Embryonic facial prominence (tissue), 1 donor: ENCODE data around the gene SIX5.
A peak's percentile ranks its signal among the peaks of the same experiment; 100 is the strongest.
"Not testable (repeated sequence)": the region's sequence is repeated elsewhere in the genome, so short reads cannot be mapped to it uniquely, and the experiment has no call there.

Source experiments
- DNase-seq: peaks from one replicate; pipeline ENCODE4 v3.0.0-alpha.2; 2016; ENCODE audit errors: extremely low spot score

Gene SIX5

DNA sequence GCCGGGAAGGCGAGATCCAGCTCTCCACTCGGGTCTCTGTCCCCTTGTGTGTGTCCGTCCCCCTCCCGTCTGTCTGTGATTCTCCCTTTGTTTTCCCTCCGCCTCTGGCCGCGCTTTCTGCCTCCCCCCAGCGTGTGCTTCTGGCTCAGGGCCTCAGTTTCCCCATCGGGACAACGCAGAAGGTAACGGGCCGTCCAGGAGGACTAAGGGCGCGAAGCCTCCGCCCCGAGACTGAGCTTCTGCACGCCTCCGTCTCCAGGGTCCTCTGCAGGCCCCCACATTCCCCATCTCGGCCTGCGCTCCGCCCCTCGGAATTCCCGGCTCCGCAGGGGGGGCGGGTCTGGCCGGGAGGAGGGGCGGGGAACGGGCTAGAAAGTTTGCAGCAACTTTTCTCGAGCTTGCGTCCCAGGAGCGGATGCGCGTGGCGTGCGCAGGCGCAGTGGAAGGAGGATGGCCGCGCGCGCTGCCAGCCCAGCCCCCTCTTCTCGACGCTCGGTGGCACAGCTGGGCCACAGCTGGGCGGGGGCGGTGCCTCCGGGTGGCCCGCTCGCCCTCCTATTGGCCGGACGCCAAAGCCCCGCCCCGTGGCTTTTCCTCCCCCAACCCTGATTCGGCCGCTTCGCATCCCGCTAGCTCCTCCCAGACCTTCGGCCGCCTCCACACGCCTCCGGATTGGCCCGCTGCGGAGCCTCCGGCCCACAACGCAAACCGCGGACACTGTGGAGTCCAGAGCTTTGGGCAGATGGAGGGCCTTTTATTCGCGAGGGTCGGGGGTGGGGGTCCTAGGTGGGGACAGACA lies at the start of gene SIX5:
Gene SIX5, minus strand, starts transcription at position 269 of the 799 bp plus-strand sequence. CDS start 408 bp downstream, outside the sequence.
- DNase-seq = peak; percentile 97

- DNase-seq = no peak
These were observed 48.8 kb upstream of the SIX5 start for GRCh38 chr19:45817725-45818301.

- peak; percentile 61 for DNase-seq
These were observed 48.1 kb upstream of the SIX5 start for GRCh38 chr19:45817010-45817724.

DNA sequence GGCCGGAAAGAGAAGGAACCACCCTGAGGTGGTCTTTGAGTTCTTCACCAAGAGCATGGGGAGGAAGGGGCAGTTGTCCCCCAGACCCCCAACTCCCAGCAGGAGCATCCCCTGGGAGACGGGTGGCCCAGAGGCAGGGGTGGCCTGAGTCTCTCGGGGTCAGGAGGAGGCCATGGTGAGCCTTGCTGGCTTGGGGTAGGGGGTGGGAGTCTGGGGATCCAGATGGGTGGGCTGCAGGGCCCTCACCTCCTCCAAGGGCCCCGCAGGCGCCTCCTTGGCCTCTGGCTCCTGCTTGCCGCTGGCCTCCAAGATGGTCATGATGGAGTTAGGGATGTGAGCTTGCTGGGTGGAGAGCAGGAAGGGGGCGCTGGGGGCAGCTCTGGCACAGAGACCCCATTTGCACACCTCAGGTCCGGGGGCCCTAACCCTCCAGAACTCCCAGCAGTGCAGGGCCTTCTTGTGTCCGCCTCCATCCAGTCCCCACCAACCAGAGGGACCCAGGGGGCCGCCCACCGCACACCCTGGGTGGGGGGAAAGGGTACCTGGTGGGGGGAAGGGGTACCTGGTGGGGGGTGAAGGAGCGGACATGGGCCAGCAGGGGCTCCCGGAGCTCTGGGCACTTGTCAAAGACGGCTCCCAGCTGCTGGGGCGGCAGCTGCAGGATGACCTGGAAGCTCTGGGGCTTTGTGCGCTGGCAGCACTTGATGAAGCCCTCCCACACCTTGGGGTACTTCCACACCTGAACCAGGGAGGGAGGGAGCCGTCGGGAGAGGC lies 47.4 kb upstream of the SIX5 start:
- no peak for DNase-seq

DNA sequence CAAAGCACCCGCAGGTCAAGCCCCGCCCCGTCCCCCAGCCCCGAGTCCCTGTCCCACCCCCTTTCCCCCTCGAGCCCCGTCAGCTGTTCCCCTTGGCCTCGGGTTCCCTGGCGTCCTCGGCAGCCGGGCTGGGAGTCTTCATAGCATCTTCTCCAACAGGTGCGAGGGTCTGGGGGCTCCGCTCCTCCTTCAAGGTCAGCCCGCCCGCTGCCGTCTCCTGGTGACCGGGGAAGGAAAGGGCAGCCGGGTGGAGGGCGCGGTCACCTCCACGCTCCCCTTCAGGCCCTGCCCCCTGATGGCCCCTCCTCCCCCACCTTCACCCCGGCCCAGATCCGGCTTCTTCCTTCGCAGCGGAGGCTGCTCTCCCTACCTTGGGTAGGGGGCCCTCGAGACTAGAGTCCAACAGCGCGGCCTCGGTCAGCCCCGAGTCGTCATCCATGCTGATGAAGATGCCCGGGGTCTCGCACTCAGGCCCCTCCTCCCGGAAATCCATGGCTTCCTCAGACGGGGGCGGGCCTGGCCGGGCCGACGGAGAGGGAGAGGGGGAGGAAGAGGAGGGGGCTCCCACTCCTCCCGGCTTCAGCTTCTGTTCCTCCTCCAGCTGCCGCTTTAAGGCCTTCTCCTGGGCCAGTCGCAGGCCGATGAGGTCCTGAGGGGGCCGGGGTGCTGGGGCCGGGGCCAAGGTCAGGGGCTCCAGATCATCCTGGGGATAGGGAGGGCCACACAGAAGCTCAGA lies 46.6 kb upstream of the SIX5 start:
- DNase-seq = peak; percentile 30

GRCh38 chr19:45814851-45815480 lies 45.9 kb upstream of the SIX5 start, which contains the start of gene RSPH6A:
TSS of gene RSPH6A (minus strand) at chr19:45815308. CDS start at chr19:45815176, 132 bp downstream.
- no peak for DNase-seq

DNA sequence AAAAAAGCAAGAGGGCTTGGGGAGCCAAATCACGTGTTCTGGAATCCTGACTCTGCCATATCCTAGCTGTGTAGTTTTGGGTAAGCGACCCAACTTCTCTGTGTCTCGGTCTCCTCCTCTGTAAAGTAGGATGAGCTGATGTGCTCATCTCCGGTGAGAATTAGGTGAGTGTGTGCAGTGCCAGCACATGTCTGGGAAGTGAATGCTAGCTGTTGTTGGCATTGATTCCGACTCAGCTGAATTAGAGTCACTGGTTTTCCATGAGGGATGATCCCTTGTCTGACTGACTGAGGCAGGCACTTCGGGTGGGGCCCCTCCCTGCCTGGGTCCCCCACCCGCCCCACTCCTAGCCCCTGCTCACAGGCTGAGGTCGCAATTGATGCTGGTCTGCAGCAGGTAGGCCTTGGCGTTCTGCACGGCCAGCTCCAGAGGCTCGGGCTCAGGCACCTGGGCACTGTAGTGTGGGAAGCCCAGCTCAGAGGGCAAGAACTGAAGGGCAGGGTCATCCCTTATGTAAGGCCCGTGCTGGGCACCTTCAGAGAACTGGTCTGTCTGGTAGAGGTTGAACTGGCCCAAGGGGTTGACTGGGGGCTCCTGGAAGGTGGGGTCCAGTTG lies 45.2 kb upstream of the SIX5 start:
- no peak for DNase-seq

DNA sequence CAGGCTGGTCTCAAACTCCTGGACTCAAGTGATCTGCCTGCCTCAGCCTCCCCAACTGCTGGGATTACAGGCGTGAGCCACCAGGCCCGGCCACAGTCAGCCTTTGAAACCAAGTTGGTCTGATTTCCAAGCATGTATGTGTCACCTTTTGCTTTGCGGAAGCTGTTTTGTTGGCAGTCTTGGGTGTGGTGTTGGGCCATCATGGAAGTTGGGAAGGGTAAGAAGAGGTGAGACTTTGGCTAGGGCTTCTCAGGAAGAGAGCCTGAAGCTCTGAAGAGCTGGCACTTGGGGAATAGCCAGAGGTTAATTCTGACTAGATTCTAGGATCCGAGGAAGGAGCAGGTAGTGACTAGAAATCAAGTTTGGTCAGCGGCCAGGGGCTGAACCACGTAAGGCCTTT lies 43.2 kb upstream of the SIX5 start:
- DNase-seq = no peak

DNA sequence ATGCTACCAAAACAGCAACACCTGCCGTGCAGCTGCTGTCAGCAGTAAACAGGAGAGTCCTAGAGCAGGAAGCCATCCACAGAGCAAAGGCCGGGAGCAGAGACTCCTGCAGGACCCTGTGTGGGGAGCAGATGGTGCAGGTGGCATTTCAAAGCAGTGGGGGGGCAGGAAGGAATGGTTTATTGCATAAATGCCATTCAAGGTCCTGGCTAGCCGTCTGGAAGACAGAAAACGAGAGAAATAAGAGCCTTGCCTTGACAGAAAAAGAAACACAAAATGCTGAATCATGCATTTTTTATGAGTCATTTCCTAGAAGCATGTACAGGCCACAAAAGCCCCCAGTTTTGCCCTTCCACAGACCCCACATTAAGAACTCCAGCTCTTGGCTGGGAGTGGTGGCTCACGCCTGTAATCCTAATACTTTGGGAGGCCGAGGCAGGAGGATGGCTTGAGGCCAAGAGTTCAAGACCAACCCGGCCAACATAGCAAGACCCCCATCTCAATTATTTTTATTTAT lies 40.6 kb upstream of the SIX5 start:
- DNase-seq = no peak

- DNase-seq = no peak
These were observed 36.7 kb upstream of the SIX5 start for GRCh38 chr19:45805719-45806118.

DNA sequence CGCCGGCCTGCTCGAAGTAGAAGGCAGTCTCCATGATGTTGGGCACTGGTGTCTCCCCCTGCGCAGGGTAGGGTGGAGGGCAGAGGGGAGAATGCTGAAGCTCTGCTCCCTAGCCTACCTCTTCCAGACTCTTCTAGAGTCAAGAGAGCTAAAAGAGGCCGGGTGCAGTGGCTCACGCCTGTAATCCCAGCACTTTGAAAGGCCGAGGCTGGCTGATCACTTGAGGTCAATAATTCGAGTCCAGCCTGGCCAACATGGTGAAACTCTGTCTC lies 35.8 kb upstream of the SIX5 start:
- no peak for DNase-seq

- DNase-seq = no peak
These were observed 35.3 kb upstream of the SIX5 start for GRCh38 chr19:45804140-45804958.

DNA sequence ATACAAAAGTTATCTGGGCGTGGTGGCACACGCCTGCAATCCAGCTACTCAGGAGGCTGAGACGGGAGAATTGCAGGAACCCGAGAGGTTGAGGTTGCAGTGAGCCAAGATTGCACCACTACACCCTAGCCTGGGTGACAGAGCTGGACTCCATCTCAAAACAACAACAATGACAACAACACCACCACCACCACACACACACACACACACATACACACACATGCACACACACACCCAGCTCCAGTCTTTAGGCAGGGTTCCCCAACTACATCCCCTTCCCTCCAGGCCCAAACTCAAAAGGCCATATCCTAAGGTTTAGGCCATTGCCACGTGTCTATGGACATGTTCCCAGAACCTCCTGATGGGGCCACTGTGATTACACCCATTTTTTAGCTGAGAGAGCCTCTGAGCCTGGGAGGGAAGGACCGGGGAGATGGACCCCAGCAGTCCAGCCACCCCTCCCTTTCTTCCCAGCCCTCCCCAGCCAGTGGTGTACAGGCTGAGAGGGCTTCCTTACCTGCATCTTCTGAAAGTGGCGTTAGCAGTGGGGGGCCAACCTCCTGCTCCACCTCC lies 32.6 kb upstream of the SIX5 start:
- DNase-seq = no peak

DNA sequence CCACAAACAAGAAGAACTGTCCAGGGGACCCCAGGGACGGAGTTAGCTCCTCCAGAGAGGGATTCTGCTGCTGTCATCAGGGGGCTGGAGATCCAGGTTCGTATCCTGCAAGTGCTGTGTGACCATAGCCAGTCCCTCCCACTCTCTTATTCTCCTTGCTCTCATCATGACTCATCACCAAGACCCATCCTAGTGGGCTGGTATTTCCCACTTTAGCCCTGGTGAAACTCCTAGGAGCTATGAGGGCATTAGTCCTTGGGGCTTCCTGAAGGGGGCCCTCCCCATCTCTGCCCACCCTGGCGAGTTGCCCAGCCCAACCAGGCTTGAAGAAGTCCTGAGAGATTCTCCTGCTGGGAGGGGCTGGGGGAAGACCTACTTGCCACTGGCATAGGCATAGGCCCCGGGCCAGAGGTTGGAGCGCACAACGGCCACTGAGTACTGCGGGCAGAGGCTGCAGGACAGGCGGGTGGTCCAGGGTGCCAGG lies 31.1 kb upstream of the SIX5 start:
- DNase-seq = no peak

DNA sequence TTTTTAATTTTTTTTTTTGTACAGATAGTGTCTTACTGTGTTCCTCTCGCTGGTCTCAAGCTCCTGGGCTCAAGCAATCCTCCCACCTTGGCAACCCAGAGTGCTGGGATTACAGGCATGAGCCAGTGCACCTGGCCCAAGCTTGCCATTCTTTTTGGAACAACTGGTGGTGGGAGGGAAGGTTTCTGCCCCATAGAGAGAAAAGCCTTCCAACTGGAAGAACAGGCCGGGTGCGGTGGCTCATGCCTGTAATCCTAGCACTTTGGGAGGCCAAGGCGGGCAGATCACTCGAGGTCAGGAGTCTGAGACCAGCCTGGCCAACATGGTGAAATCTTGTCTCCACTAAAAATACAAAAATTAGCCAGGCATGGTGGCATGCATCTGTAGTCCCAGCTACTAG lies 30.5 kb upstream of the SIX5 start:
- DNase-seq = not testable (repeated sequence)

GRCh38 chr19:45798995-45799517 lies 30.0 kb upstream of the SIX5 start:
- DNase-seq = peak; percentile 37

GRCh38 chr19:45794627-45795026 lies 25.6 kb upstream of the SIX5 start:
- no peak for DNase-seq

DNA sequence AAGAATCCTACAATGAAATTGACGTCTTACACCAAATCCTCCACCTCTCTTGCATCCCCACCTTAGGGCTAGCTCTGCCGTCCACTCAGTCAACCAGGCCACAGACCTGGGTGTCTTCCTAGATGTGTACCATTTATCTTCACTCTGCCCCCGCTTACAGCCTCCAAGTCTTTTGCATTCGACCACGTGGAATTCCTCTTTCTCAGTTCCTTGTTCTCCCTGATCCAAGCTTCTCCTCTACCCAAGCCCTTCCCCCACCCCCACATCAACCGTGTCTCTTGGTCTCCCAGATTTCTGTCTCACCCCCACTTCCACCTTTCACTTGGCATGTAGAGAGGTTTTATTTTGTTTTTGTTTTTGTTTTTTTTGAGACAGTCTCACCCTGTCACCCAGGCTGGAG lies 24.8 kb upstream of the SIX5 start:
- no peak for DNase-seq

GRCh38 chr19:45793178-45793564 lies 24.1 kb upstream of the SIX5 start:
- no peak for DNase-seq
